Subcutaneous abdominal adipose tissue (tissue), 5 donors: ENCODE measurements around the gene CEP112.

Experiments used
- H3K27ac ChIP-seq: one replicate; pipeline ENCODE4 v1.7.0; 2013; ENCODE audit warnings: low read depth, mild to moderate bottlenecking, inconsistent platforms, low read length, moderate library complexity
- H3K27me3 ChIP-seq, 5 donors: one replicate each; pipeline ENCODE4 v1.7.0; 2013; ENCODE audit warnings: low read length in 5 of 5, inconsistent platforms in 1 of 5; ENCODE audit not compliant: control insufficient read depth in 5 of 5, insufficient read depth in 4 of 5
- H3K36me3 ChIP-seq, 5 donors: one replicate each; pipeline ENCODE4 v1.7.0; 2013; ENCODE audit warnings: low read length in 5 of 5; ENCODE audit not compliant: control insufficient read depth in 5 of 5, insufficient read depth in 5 of 5
- H3K4me1 ChIP-seq, 5 donors: one replicate each; pipeline ENCODE4 v1.7.0; 2013; ENCODE audit warnings: low read length in 5 of 5, mild to moderate bottlenecking in 3 of 5, moderate library complexity in 1 of 5; ENCODE audit not compliant: control insufficient read depth in 5 of 5, insufficient read depth in 5 of 5
- H3K4me3 ChIP-seq, 5 donors: one replicate each; pipeline ENCODE4 v1.7.0; 2013; ENCODE audit warnings: low read length in 5 of 5, low read depth in 1 of 5
- H3K9ac ChIP-seq, 5 donors: one replicate each; pipeline ENCODE4 v1.7.0; 2013; ENCODE audit warnings: low read length in 5 of 5, mild to moderate bottlenecking in 4 of 5, moderate library complexity in 3 of 5
- H3K9me3 ChIP-seq, 5 donors: one replicate each; pipeline ENCODE4 v1.7.0; 2013; ENCODE audit warnings: low read length in 5 of 5; ENCODE audit not compliant: control insufficient read depth in 5 of 5
- donor health status: healthy.
- donor health status: healthy.
- donor health status: healthy.
- donor health status: healthy.
- donor health status: healthy.

Gene CEP112

GRCh38 chr17:65917560-65917959, 274.4 kb downstream of the CEP112 start:
- Histone ChIP-seq H3K27ac (no peak overlapping the region), H3K36me3 (no peaks in the 10 kb centered on the region), H3K4me3 (no peak overlapping the region), H3K9me3 (no peaks in the 10 kb centered on the region), H3K9ac (no peak overlapping the region), H3K4me1 (peaks cover 0 to 30% (median 18%) of the 10 kb centered on the region in 5 donors), H3K27me3 (no peaks in the 10 kb centered on the region)

DNA sequence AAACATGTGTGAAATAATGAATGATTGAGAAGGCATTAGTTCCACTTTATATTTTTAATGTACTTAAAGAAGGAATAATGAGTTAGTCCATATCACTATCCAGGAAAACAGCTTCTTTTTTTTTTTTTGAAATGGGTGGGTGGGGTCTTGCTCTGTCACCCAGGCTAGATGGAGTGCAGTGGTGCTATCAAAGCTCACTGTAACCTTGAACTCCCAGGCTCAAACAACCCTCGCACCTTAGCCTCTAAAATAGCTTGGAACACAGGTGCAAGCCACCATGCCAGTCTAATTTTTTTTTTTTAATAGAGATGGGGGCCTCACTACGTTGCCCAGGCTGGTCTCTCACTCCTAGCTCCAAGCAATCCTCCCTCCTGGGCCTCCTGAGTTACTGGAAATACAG, 275.5 kb downstream of the CEP112 start:
- Histone ChIP-seq H3K27ac (no peak overlapping the region), H3K36me3 (no peaks in the 10 kb centered on the region), H3K4me1 (peaks cover 0 to 22% (median 18%) of the 10 kb centered on the region in 5 donors), H3K9ac (no peak overlapping the region), H3K9me3 (no peaks in the 10 kb centered on the region), H3K4me3 (no peak overlapping the region), H3K27me3 (no peaks in the 10 kb centered on the region)

- Histone ChIP-seq H3K27me3 (no peaks in the 10 kb centered on the region), H3K9ac (no peak overlapping the region), H3K4me3 (no peak overlapping the region), H3K36me3 (no peaks in the 10 kb centered on the region), H3K4me1 (peaks cover 0 to 18% (median 11%) of the 10 kb centered on the region in 5 donors), H3K27ac (no peak overlapping the region), H3K9me3 (peaks cover 0 to 8% (median 0%) of the 10 kb centered on the region in 5 donors)
Measured at GRCh38 chr17:65914784-65915342, 277.1 kb downstream of the CEP112 start.

GRCh38 chr17:65913326-65913850, 278.5 kb downstream of the CEP112 start:
- Histone ChIP-seq H3K9ac (no peak overlapping the region), H3K4me3 (no peak overlapping the region), H3K9me3 (peaks cover 0 to 8% (median 0%) of the 10 kb centered on the region in 5 donors), H3K36me3 (no peaks in the 10 kb centered on the region), H3K27me3 (no peaks in the 10 kb centered on the region), H3K4me1 (peaks cover 0 to 6% (median 1%) of the 10 kb centered on the region in 5 donors), H3K27ac (no peak overlapping the region)

DNA sequence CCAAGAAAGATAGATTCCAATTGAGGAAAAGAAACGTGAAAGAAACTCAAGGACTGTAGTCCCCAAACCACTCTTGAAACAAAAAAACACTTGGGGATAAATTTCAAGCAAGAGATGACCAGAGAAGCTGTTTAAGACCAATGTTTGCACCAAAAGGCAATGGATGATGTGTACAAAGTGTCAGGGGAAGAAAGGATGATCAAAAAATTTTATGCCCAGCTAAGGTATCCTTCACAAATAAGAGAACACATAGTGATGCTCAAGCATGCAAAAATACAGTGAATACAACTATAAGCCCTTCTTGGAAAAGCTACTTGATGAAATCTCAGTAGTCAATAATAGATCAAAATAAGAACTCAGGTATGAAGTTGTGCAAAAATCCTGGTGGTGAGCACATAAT, 281.1 kb downstream of the CEP112 start:
- H3K27me3 ChIP-seq: no peaks in the 10 kb centered on the region
- H3K27ac ChIP-seq: no peak overlapping the region
- no peaks in the 10 kb centered on the region for H3K36me3 ChIP-seq
- H3K9ac ChIP-seq: no peak overlapping the region
- peaks cover 0 to 8% (median 0%) of the 10 kb centered on the region in 5 donors for H3K9me3 ChIP-seq
- H3K4me1 ChIP-seq: peaks cover 0 to 3% (median 0%) of the 10 kb centered on the region in 5 donors
- no peak overlapping the region for H3K4me3 ChIP-seq

DNA sequence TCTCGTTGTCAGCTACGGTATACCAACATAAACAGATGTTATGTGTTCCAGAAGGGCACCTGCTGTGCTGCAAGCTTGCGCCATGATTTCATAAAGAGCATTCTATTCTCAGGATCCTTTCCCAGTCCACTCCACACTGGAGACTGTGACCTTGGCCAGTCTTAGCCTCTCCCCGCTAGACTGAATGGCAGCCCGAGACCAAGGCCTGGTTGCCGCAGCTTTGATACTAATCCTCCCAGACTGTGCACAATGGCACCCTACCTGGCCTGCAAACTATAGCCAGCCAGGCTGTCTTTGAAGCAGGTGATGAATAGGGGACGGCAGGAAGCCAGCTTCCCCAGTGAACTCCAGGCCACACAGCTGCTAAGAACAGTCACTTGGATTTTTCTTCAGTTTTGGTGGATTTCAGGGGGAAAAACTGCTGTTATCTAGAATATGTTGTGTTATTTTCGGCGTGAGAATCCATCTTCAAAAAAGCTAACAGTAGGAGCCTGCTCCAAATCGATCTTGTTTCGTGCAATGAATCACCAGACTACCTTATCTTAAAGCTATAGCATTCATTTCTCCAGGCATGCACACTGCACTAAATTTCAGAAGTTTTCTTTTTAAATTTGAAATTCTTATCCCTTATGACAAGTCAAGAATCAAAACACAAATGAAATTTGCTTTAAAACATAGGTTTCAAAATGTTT, 289.0 kb downstream of the CEP112 start:
- Histone ChIP-seq H3K27ac (no peak overlapping the region), H3K36me3 (peaks cover 0 to 6% (median 0%) of the 10 kb centered on the region in 5 donors), H3K4me3 (no peak overlapping the region), H3K4me1 (no peaks in the 10 kb centered on the region), H3K9ac (no peak overlapping the region), H3K27me3 (no peaks in the 10 kb centered on the region), H3K9me3 (no peaks in the 10 kb centered on the region)

DNA sequence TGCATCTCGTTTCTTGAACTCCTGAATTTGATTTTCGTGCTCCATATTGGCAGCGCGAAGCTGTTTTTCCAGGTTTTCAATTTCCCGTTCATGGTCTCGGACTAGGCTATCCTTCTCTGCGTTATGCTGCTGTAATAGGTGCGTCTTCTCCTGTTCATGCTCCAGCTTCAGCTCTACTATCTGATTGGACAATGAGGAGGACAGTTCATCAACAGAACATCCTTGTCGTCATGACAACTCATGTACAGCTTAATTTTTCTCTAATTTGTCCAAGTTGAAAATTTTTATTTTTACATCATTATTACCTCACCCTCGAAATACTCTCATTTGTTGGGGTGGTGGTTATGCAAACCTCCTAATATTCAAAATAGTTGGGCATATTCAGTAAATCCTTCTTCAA, 289.8 kb downstream of the CEP112 start:
- Histone ChIP-seq H3K36me3 (peaks cover 0 to 6% (median 0%) of the 10 kb centered on the region in 5 donors), H3K9ac (no peak overlapping the region), H3K9me3 (no peaks in the 10 kb centered on the region), H3K4me3 (no peak overlapping the region), H3K27ac (no peak overlapping the region), H3K27me3 (no peaks in the 10 kb centered on the region), H3K4me1 (no peaks in the 10 kb centered on the region)

DNA sequence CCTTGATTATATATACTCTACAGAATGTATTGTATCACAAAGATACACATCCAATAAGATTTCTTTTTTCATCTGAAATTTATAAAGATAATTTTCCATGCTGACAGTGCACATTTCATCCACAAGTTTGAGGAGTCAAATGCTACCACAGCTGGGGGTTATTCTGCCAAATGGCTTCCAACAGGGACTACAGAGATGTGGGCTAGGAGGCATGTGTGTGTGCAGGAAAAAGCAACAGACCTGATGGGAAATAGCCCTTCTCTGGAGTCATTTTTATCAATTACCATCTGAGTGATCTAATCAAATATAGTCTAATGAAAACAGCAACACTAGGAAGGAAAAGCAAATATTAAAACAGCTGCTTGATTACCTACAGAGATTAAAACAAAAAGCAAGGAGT, 290.5 kb downstream of the CEP112 start:
- H3K36me3 ChIP-seq: peaks cover 0 to 6% (median 0%) of the 10 kb centered on the region in 5 donors
- no peak overlapping the region for H3K4me3 ChIP-seq
- no peak overlapping the region for H3K9ac ChIP-seq
- H3K9me3 ChIP-seq: no peaks in the 10 kb centered on the region
- H3K4me1 ChIP-seq: no peaks in the 10 kb centered on the region
- no peak overlapping the region for H3K27ac ChIP-seq
- H3K27me3 ChIP-seq: no peaks in the 10 kb centered on the region

DNA sequence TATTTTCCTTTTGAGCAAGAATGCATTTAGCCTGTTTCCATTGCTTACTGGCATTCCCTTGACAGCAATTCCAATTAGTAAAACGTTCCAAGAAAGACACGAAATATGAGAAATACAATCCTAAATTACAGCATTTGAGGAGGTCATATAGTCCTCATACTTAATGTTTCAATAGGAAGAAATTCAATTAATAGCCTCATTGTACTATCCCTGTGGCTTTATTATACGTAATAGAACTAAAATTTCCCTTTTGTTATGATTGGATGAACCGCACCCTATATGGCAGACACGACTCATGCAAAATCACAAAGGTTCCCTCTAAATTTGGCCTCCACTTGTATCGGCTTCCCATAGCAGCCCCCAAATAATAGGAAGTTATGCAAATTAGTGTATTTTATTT, 291.7 kb downstream of the CEP112 start:
- Histone ChIP-seq H3K36me3 (peaks cover 0 to 6% (median 0%) of the 10 kb centered on the region in 5 donors), H3K4me3 (no peak overlapping the region), H3K27ac (no peak overlapping the region), H3K27me3 (no peaks in the 10 kb centered on the region), H3K9me3 (no peaks in the 10 kb centered on the region), H3K4me1 (no peaks in the 10 kb centered on the region), H3K9ac (no peak overlapping the region)

- H3K27me3 ChIP-seq: no peaks in the 10 kb centered on the region
- no peak overlapping the region for H3K9ac ChIP-seq
- no peak overlapping the region for H3K4me3 ChIP-seq
- H3K9me3 ChIP-seq: no peaks in the 10 kb centered on the region
- H3K4me1 ChIP-seq: no peaks in the 10 kb centered on the region
- no peak overlapping the region for H3K27ac ChIP-seq
- H3K36me3 ChIP-seq: peaks cover 0 to 6% (median 0%) of the 10 kb centered on the region in 5 donors
Measured at GRCh38 chr17:65898651-65899050, 293.3 kb downstream of the CEP112 start.
